ENCODE data around the gene DRG2. TPM values are rescaled to one million over a fixed set of nuclear protein-coding genes. Genes with fewer than 3 reads are reported as not detected.

DRG2 gene
- total and polyA plus RNA-seq, 2 of the 13 experiments (the other 11 are each of a cell fraction or from before 2014, with no cell fraction given) = 20.1 to 26.6 TPM

DNA sequence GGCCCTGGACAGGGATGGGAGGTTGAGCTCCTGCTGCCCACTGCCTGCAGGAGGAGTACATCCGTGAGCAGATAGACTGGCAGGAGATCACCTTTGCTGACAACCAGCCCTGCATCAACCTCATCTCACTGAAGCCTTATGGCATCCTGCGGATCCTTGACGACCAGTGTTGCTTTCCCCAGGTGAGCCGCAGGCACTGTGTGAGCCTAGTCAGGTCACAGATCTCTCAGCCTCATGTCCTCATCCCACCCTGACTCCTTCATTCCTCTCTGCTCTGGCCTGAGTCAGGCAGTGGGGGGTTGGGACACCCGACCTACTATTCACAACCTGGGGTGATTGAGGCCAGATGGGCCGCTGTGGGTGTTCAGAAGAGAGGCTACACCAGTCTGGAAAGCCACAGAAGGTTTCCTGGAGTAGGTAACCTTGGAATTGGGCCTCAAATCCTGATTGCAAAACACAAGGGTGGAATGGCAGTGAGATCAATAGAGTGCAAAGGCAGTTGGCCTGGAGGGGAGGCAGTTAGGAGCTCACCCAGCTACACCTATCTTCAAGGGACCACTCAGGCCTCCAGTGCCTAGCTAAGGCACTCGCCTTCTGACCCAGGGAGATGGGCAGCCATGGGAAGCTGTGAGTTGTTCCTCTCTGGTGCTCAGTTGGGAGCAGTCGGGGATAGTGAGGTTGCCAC is 50.5 kb downstream of the DRG2 start (continued):
- TF ChIP-seq, protein P1, sequence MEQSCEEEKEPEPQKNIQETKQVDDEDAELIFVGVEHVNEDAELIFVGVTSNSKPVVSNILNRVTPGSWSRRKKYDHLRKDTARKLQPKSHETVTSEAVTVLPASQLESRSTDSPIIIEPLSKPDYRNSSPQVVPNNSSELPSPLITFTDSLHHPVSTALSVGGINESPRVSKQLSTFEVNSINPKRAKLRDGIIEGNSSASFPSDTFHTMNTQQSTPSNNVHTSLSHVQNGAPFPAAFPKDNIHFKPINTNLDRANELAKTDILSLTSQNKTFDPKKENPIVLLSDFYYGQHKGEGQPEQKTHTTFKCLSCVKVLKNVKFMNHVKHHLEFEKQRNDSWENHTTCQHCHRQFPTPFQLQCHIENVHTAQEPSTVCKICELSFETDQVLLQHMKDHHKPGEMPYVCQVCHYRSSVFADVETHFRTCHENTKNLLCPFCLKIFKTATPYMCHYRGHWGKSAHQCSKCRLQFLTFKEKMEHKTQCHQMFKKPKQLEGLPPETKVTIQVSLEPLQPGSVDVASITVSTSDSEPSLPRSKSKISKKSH (CRISPR knock-in tag; IDR thresholded peaks at IDR 0.05; ENCODE audit: borderline replicate concordance) = peak; percentile 16; the same call in 1 of the 2 replicates
- 0 out of 2 replicates have a peak, but pooled peaks have one; percentile 15 for TF ChIP-seq ERF (CRISPR knock-in tag; IDR thresholded peaks at IDR 0.05)
- TF ChIP-seq HNF4A (CRISPR knock-in tag; IDR thresholded peaks at IDR 0.05) = peak; percentile 94
- TF ChIP-seq RFX5 (IDR thresholded peaks at IDR 0.05; ENCODE audit: low read depth, low read length) = no peak
- TF ChIP-seq EP300 (IDR thresholded peaks at IDR 0.05; ENCODE audit: low read depth in 2 of 2, low read length in 2 of 2) = peak; percentile 23 to 68; a peak in 2 of 4 replicates
- TF ChIP-seq EP300 (CRISPR knock-in tag; IDR thresholded peaks at IDR 0.05; ENCODE audit: borderline replicate concordance) = no peak
- no peak for TF ChIP-seq MAZ (IDR thresholded peaks at IDR 0.05; ENCODE audit: borderline replicate concordance, low read depth, low read length)
- TF ChIP-seq MAZ (CRISPR knock-in tag; IDR thresholded peaks at IDR 0.05; ENCODE audit: low read depth) = peak; percentile 64; the same call in 1 of the 2 replicates
- TF ChIP-seq ELF3 (CRISPR knock-in tag; IDR thresholded peaks at IDR 0.05) = 0 out of 2 replicates have a peak, but pooled peaks have one; percentile 40
- TF ChIP-seq MTA1 (CRISPR knock-in tag; IDR thresholded peaks at IDR 0.05; ENCODE audit: borderline replicate concordance) = peak; percentile 74; the same call in 1 of the 2 replicates
- peak; percentile 21; the same call in 1 of the 2 replicates for TF ChIP-seq MYC (CRISPR knock-in tag; IDR thresholded peaks at IDR 0.05; ENCODE audit: borderline replicate concordance)
- no peak for TF ChIP-seq ZNF3 (CRISPR knock-in tag; IDR thresholded peaks at IDR 0.05)
- TF ChIP-seq SOX6 (IDR thresholded peaks at IDR 0.05) = no peak
- TF ChIP-seq SOX6 (CRISPR knock-in tag; IDR thresholded peaks at IDR 0.05) = peak; percentile 57
- TF ChIP-seq ZNF567 (CRISPR knock-in tag; IDR thresholded peaks at IDR 0.05; ENCODE audit: borderline replicate concordance) = no peak
- 0 out of 2 replicates have a peak, but pooled peaks have one; percentile 35 for TF ChIP-seq ZNF644 (CRISPR knock-in tag; IDR thresholded peaks at IDR 0.05; ENCODE audit: low read depth)
- TF ChIP-seq RBM39 (IDR thresholded peaks at IDR 0.05; ENCODE audit: low read depth, low read length, poor library complexity, severe bottlenecking) = no peak
- 0 out of 2 replicates have a peak, but pooled peaks have one; percentile 39 for TF ChIP-seq KLF6 (CRISPR knock-in tag; IDR thresholded peaks at IDR 0.05)
- no peak for TF ChIP-seq ZNF382 (CRISPR knock-in tag; IDR thresholded peaks at IDR 0.05; ENCODE audit: borderline replicate concordance)
- TF ChIP-seq, protein P2, sequence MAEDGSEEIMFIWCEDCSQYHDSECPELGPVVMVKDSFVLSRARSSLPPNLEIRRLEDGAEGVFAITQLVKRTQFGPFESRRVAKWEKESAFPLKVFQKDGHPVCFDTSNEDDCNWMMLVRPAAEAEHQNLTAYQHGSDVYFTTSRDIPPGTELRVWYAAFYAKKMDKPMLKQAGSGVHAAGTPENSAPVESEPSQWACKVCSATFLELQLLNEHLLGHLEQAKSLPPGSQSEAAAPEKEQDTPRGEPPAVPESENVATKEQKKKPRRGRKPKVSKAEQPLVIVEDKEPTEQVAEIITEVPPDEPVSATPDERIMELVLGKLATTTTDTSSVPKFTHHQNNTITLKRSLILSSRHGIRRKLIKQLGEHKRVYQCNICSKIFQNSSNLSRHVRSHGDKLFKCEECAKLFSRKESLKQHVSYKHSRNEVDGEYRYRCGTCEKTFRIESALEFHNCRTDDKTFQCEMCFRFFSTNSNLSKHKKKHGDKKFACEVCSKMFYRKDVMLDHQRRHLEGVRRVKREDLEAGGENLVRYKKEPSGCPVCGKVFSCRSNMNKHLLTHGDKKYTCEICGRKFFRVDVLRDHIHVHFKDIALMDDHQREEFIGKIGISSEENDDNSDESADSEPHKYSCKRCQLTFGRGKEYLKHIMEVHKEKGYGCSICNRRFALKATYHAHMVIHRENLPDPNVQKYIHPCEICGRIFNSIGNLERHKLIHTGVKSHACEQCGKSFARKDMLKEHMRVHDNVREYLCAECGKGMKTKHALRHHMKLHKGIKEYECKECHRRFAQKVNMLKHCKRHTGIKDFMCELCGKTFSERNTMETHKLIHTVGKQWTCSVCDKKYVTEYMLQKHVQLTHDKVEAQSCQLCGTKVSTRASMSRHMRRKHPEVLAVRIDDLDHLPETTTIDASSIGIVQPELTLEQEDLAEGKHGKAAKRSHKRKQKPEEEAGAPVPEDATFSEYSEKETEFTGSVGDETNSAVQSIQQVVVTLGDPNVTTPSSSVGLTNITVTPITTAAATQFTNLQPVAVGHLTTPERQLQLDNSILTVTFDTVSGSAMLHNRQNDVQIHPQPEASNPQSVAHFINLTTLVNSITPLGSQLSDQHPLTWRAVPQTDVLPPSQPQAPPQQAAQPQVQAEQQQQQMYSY (CRISPR knock-in tag; IDR thresholded peaks at IDR 0.05) = no peak
- peak; percentile 58; the same call in 1 of the 2 replicates for TF ChIP-seq TBX2 (CRISPR knock-in tag; IDR thresholded peaks at IDR 0.05; ENCODE audit: borderline replicate concordance)
- no peak for TF ChIP-seq WIZ (CRISPR knock-in tag; IDR thresholded peaks at IDR 0.05)
- TF ChIP-seq ZBTB25 (CRISPR knock-in tag; IDR thresholded peaks at IDR 0.05) = 0 out of 2 replicates have a peak, but pooled peaks have one; percentile 61
- TF ChIP-seq ZFP36L2 (CRISPR knock-in tag; IDR thresholded peaks at IDR 0.05) = no peak

All from HepG2 (cell line).